ENCODE measurements around the gene LCORL. TPM values are rescaled to one million over a fixed set of nuclear protein-coding genes. Genes with fewer than 3 reads are reported as not detected.

Gene LCORL
- total RNA-seq, 1 donor from 2014 or later, result 21.3 TPM

GRCh38 chr4:17884063-17884462 lies 137.5 kb downstream of the LCORL start:
- no peak for TF ChIP-seq CTCF (IDR thresholded peaks at IDR 0.05; ENCODE audit: unreplicated experiment)
- H3K4me3 Mint-ChIP-seq, result no peak overlapping the region
- no peak for DNase-seq (ENCODE audit: low spot score in 2 of 2, unreplicated experiment in 2 of 2)
- H3K27ac Mint-ChIP-seq, result no peak overlapping the region
- H3K36me3 Mint-ChIP-seq, result peaks cover 7% of the 10 kb centered on the region
- H3K4me1 Mint-ChIP-seq, result no peaks in the 10 kb centered on the region
- no peaks in the 10 kb centered on the region for H3K9me3 Mint-ChIP-seq
- no peaks in the 10 kb centered on the region for H3K27me3 Mint-ChIP-seq (ENCODE audit: low read depth)

- Mint-ChIP-seq H3K9me3 (peaks cover 23% of the 10 kb centered on the region), H3K4me1 (no peaks in the 10 kb centered on the region), H3K27ac (no peak overlapping the region), H3K36me3 (peaks cover 13% of the 10 kb centered on the region), H3K4me3 (no peak overlapping the region), H3K27me3 (ENCODE audit: low read depth) (no peaks in the 10 kb centered on the region)
- TF ChIP-seq CTCF (IDR thresholded peaks at IDR 0.05; ENCODE audit: unreplicated experiment), result no peak
- no peak for DNase-seq (ENCODE audit: low spot score in 2 of 2, unreplicated experiment in 2 of 2)
Measured at GRCh38 chr4:17877661-17878060, 143.9 kb downstream of the LCORL start.

- H3K27me3 Mint-ChIP-seq (ENCODE audit: low read depth), result no peaks in the 10 kb centered on the region
- H3K9me3 Mint-ChIP-seq, result peaks cover 23% of the 10 kb centered on the region
- no peaks in the 10 kb centered on the region for H3K4me1 Mint-ChIP-seq
- no peak overlapping the region for H3K27ac Mint-ChIP-seq
- peaks cover 13% of the 10 kb centered on the region for H3K36me3 Mint-ChIP-seq
- no peak overlapping the region for H3K4me3 Mint-ChIP-seq
- no peak for TF ChIP-seq CTCF (IDR thresholded peaks at IDR 0.05; ENCODE audit: unreplicated experiment)
- no peak for DNase-seq (ENCODE audit: low spot score in 2 of 2, unreplicated experiment in 2 of 2)
Measured at GRCh38 chr4:17876943-17877342, 144.6 kb downstream of the LCORL start.

- Mint-ChIP-seq H3K27me3 (ENCODE audit: low read depth) (no peaks in the 10 kb centered on the region), H3K27ac (no peak overlapping the region), H3K36me3 (peaks cover 13% of the 10 kb centered on the region), H3K4me1 (no peaks in the 10 kb centered on the region), H3K4me3 (no peak overlapping the region), H3K9me3 (peaks cover 23% of the 10 kb centered on the region)
- DNase-seq (ENCODE audit: low spot score in 2 of 2, unreplicated experiment in 2 of 2), result no peak
- TF ChIP-seq CTCF (IDR thresholded peaks at IDR 0.05; ENCODE audit: unreplicated experiment), result no peak
Measured at GRCh38 chr4:17875402-17876070, 146.0 kb downstream of the LCORL start.

GRCh38 chr4:17869327-17869726 lies 152.2 kb downstream of the LCORL start:
- Mint-ChIP-seq H3K27me3 (ENCODE audit: low read depth) (no peaks in the 10 kb centered on the region), H3K4me1 (no peaks in the 10 kb centered on the region), H3K27ac (no peak overlapping the region), H3K9me3 (no peaks in the 10 kb centered on the region), H3K4me3 (no peak overlapping the region), H3K36me3 (peaks cover 3% of the 10 kb centered on the region)
- DNase-seq (ENCODE audit: low spot score in 2 of 2, unreplicated experiment in 2 of 2), result no peak
- TF ChIP-seq CTCF (IDR thresholded peaks at IDR 0.05; ENCODE audit: unreplicated experiment), result no peak
